CD4-positive, alpha-beta T cell treated with Interleukin-1 beta for 1 hour (primary cell): Measurements from ENCODE around the gene EPN3.

ENCODE experiments used
- DNase-seq, 2 donors: peaks; one replicate each; pipeline ENCODE4 v3.0.0-alpha.2; 2020 to 2022

The EPN3 gene

GRCh38 chr17:50513495-50513894 is 19.0 kb upstream of the EPN3 start:
- DNase-seq, result no peak

- DNase-seq, result no peak
These were observed 18.1 kb upstream of the EPN3 start for GRCh38 chr17:50514388-50514787.

DNA sequence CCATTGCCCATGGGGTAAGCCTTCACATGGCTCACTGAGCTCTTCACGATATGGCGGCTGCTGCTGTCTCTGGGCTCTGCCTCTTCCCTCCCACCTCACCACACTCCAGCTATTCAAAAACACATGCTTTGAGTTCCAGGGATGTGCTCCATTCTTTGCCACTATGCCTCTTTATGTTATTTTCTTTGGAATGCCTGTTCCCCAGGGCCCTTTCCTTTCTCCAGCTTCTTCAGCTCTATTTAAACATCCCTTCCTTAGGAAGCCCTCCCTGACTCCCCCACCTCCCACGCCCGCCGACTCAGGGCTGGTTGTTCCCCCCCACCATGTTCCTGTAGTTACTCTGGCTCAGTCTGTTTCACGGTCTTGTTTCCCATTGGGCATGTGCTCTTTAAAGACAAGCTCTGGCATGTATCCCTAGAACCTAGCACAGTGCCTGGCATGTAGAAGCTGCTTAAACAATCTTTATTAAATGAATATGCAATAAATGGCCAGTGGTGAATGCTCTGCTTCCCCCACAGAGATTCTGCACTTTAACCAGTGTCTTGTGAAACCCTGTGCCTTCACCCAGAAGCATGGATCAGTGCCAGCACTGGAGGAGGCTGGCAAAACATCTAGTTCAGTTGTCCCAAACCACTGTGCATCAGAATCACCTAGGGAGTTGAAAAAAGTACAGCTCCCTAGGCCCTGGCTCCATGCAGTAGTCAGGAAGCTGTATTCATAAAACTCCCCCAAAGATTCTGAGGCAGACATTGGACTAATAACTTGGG is 17.4 kb upstream of the EPN3 start:
- DNase-seq, result no peak

- DNase-seq, result no peak
These were observed 15.5 kb upstream of the EPN3 start for GRCh38 chr17:50517011-50517410.

DNA sequence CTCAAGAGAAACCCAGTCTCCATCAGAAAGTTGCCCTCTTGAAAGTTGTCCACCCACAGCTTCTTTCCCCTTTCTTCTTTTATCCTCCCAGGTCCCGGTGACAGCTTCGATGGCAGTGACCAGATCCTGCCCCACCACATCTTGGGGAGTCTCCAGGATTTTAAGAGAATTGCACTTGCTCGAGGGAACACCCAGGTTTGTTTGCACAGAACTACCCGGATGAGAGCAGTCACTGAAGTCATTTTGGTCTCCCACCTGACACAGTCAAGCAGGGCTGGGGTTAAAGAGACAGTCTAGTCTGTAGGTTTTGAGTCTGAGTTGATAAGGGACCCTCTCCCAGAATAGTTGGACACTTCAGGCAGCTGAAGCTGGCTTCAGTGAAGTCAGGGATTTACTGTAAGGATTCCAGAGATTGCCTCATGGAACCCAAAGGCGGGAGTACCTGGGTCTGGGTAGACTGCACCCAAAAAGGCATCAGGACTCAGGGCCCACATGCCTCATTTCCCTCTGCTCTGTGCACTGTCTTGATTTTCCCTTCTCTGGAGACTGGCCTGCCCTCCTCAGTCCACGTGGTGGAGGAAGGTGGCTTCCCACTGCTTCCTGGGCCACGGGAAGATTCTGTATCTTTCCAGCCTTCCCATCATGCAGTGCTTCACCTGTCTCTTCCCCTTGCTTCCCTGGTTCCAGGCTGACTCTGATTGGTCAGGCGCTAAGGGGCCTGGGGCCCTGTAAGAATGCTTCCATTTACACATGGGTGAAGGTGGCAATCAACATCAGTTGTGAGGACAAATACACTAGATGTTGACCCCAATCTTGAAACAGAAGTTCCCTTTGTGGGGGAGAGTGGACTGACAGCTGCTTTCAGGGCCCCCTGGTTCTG is 14.8 kb upstream of the EPN3 start:
- no peak for DNase-seq

DNA sequence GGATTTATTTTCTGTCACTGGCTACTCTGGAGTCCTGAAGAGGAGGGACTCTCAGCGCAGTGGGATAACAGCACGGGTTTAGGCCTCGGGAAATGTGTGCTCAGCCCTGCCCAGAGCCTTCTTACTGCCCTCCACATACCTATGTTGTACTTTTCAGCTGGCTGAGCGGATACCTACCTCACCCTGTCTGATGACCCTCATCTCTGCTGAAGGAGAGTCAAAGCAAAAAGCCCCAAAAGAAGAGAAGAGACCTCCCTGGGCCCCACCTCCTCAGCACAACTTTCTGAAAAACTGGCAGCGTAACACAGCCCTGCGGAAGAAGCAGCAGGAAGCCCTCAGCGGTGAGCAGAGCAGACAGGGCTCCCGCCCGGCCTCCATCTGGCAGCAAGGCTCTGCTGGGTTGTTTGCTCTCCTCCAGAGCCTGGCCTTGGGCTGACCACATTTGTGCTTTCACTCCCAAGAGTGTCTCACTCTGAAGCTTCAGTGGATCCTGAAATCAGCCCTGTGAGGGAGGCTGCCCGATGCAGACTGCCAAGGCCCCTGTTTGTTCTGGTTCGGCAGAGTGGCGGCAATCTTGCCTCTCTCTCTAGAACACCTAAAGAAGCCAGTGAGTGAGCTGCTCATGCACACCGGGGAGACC is 14.0 kb upstream of the EPN3 start:
- DNase-seq, result no peak

DNA sequence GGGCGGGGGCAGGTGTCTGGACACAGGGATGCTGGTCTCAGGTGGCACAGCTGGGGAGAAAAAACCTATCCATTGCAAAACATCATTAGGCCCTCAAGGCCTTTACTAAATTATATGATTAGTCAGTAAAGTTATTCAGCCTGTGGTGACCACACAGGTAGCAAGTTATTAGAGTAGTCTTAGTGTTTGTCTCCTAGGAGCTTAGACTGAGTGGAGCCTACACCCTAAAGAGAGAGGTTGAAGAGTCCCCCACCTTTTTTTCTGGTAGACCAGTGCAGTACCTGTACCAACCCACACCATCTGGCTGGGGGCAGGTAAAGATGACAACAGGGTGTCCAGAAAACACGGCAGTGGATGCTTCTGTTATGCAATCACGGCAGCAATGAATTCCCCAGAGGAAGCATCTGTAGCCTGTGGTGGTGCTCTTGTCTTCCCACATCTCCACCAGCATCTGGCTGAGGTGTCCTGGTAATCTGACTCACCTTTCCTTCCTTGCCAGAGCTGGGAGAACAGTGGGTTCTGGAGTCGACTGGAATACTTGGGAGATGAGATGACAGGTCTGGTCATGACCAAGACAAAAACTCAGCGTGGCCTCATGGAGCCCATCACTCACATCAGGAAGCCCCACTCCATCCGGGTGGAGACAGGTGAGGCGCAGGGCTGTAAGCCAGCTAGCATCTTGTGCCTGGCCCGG is 13.2 kb upstream of the EPN3 start:
- no peak for DNase-seq

DNA sequence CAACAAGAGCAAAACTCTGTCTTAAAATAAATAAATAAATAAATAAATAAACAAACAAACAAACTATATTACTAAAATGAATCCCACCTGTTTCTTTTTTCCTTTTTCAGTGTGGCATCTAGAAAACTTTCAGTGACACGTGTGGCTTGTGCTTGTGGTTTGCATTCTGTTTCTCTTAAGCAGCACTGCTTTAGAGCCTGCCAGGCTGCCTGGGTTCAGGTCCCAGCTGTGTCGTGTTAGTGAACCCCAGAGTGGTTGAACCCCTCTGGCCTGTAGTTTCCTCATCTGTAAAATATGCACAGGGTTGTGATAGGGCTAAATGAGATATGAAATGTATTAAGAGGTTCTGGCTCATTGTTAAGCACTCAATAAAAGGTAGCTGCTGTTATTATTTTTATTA is 12.1 kb upstream of the EPN3 start:
- DNase-seq, result no peak

- DNase-seq, result no peak
These were observed 11.0 kb upstream of the EPN3 start for GRCh38 chr17:50521514-50521913.

DNA sequence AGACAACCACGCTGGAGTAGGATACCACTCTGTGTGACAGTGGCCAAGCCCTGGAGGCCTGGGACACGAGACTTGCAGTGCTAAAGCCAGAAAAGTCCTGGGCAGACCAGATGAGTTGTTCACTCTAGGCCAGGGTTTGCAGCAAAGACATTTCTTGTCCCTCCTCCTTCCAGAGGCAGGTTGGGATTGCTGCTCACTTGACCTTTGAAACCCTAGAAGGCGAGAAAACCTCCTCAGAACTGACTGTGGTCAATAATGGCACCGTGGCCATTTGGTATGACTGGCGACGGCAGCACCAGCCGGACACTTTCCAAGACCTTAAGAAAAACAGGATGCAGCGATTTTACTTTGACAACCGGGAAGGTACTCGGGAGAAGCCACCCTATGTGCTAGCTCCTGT is 9.8 kb upstream of the EPN3 start:
- no peak for DNase-seq

GRCh38 chr17:50523208-50523607 is 9.3 kb upstream of the EPN3 start:
- DNase-seq, result no peak

- no peak for DNase-seq
These were observed 7.7 kb upstream of the EPN3 start for GRCh38 chr17:50524838-50525237.

DNA sequence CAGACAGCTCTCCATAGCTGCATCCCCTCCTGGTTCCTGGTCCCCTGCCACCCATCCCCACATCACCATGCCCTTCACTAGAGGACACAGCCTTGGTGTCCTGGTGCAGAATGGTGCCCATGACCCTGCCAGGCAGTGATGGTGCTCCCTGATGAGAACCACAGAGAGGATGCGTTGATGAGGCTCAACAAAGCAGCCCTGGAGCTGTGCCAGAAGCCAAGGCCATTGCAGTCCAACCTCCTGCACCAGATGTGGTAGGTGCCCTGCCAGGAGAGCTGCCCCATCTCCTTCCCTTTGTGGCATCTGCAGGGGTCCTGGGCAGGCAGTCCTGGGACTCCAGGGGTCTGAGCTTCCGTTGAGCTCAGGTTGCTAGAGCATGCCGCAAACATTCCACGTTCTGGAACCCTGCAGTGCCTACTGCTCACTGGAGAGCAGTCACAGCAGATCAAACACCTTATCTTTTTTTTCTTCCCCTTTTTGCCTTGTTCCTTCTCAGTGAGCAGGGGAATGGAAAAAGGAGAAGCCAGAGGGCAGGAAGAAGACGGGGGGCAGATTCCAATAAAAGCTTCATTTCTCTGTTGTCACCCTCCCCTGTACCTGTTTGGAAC is 5.3 kb upstream of the EPN3 start:
- no peak for DNase-seq

GRCh38 chr17:50527949-50528474 is 4.5 kb upstream of the EPN3 start:
- no peak for DNase-seq

DNA sequence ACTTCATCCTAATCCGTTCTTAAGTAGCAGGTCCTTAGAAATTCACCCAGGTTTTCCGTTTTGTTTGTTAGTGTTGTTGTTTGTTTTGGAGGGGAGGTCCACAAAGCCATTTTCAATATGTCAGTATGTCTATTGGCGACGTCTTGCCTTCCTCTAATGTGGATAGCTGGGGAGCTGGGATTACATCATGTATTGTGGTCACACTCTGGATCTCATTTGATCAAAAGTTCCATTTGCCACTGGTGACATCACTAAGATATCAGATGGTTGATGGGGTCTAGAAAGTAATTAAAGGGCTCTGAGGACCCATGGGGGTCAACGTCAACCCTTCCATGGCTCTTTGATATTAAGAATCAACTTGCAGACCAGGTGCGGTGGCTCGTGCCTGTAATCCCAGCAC is 2.7 kb upstream of the EPN3 start:
- DNase-seq, result no peak

- no peak for DNase-seq
These were observed 1.0 kb upstream of the EPN3 start for GRCh38 chr17:50531428-50532025.

DNA sequence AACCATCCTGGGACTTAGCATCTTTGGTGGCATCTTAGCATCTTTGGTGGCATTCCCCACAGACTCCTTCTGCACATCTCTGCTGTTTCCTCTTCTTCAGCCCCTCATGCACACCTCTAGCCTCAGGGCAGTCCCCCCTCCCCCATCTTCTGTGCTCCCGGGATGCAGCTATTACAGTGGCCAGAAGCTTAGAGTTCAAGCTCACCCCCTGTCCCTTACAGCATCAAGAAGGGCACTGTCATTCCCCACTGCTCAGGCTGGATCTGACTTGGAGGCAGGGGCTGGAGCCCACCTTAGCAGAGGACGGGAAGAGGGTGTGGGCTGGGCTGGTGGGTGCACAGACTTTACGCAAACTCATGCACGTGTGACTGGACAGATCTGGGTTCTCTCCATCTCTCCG is 650 bp downstream of the EPN3 start:
- no peak for DNase-seq

DNA sequence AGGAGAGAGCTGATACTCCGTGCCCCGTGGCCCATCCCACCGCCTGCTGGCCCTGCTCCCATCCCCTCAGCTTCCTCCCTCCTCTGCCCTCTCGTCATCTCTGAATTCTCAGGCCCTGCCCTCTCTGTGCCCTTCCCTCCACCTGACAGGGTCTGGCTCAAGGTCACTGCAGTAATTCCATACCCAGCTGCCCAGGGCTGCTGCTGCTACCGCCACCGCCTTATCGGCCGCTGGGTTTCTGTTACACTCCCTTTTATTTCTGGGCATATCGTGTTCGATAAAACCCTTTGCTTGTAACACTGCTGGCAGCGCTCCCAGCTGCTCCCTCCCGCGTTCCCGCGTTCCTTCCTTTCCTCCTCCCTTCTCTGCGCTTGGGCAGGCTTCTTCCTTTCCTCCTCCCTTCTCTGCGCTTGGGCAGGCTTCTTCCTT is 1.2 kb downstream of the EPN3 start:
- DNase-seq, result no peak

DNA sequence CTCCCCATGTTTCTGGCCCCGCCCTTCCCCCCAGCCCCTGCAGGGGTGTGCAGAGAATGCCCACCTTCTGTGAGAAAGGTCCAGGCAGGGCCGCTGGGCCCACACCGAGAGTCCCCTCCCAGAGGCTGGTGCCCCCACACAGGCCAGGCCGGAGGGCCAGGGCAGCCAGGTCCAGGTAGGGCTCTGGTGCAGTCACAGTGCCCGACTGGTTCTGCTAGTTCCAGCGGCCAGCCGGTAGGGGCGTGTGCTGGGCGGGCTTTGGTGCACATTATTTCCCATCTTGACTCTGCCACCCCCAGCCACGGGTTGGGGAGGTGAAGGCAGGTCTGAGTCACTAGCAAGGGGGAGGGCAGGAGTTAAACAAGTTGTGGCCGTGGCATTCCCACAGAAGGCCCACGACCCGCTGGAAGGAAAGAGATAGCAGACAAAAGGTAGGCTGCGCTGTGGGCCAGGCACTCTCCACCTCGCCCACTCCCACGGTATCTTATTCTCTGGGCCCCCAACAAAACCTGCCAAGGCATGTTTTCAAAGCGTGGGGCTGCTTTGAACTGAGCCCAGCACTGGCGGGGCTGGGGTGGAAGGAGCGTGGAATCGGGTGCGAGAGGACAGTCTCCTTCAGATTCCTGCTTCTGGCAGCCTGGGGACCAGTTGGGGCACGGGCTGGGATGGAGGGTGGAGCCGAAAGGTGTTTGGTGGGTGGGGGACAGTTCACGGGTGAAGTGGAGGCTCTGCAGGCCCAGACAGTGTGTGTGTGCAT is 1.9 kb downstream of the EPN3 start:
- no peak for DNase-seq

DNA sequence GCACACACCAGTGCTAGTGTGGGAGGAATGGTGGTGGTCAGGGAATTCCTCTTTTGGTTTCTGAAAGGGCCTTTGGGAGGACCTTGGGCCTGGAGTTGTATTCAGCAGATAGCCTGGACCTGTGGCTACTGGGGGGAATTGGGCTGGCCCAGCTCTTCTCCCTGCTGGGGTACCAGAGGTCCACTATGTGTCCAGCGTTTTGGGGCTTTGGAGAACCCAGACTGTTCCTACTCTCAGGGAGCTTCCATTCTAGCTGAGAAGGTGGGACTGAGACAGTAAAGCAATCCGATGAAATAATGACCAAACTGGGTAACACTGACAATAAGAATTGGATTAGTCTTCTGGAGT is 2.4 kb downstream of the EPN3 start:
- DNase-seq, result no peak

- no peak for DNase-seq
These were observed 2.9 kb downstream of the EPN3 start for GRCh38 chr17:50535407-50535806.
